GM18499 (cell line): ENCODE data around the gene RBPJL.

Source experiments
- ATAC-seq: cut with Tn5 transposase; IDR thresholded peaks from one replicate; pipeline ENCODE4 v1.9.1; 2021; ENCODE audit warnings: moderate number of reproducible peaks; ENCODE audit not compliant: insufficient read depth, unreplicated experiment

Gene RBPJL, protein sequence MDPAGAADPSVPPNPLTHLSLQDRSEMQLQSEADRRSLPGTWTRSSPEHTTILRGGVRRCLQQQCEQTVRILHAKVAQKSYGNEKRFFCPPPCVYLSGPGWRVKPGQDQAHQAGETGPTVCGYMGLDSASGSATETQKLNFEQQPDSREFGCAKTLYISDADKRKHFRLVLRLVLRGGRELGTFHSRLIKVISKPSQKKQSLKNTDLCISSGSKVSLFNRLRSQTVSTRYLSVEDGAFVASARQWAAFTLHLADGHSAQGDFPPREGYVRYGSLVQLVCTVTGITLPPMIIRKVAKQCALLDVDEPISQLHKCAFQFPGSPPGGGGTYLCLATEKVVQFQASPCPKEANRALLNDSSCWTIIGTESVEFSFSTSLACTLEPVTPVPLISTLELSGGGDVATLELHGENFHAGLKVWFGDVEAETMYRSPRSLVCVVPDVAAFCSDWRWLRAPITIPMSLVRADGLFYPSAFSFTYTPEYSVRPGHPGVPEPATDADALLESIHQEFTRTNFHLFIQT

DNA sequence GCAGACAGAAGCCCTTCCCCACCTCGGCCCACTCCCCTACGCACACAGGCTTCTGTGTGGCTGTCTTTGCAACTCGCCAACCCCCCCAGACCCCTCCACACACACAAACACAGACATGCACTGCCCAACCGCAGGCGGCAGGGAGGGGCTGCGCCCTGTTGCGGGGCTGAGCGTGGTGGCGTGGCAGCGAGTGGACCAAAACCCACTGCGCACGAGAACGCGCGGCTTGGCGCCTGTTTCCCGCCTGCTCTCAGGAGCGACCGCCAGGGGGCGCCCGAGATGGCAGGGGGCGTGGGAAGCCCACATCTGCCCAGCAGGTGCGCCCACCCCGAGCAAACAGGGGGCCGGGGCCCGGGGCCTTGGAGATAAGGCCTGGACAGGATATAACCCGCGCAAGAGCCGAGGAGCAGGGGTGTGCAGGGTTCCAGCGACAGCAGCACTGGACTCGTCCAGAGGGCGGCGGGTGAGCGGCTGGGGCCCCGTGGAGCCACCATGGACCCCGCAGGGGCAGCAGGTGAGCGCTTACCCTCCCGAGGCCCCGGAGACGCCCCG, at the start of gene RBPJL:
RBPJL (plus strand) TSS at position 410 of the 552 bp plus-strand sequence; CDS start at position 493, 83 bp downstream.
- ATAC-seq: no peak

DNA sequence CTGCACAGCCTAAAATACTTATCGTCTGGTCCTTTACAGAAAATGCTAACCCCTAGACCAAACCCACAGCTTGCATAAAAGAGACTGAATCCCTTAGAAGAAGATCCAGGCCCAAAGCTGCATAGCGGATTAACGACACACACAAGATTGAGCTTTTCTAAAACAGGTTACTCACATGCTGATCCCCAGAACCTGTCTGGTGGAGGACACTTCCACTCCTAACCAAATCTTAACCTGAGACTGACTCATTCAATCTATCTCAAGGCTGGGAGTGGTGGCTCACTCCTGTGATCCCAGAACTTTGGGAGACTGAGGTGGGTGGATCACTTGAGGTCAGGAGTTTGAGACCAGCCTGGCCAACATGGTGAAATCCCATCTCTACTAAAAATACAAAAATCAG, 49.5 kb upstream of the RBPJL start:
- ATAC-seq: no peak

DNA sequence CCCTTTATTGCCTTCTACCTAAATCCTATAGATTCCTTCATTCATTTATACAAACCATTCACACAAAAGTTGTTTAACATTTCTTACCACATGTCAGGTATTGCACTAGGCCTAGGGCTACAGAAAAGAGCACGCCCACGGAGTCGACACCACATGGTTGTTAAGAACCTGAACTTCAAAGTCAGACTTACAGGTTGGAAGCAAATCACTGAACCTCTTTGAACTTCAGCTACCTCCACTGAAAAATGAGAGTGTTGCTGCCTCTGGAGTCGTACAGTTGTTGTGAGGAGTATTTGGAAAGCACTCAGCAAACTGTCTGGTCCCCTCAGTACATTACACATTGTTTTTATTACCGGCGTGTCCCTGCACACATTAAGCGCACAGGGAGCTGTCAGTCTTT, 48.9 kb upstream of the RBPJL start:
- no peak for ATAC-seq

DNA sequence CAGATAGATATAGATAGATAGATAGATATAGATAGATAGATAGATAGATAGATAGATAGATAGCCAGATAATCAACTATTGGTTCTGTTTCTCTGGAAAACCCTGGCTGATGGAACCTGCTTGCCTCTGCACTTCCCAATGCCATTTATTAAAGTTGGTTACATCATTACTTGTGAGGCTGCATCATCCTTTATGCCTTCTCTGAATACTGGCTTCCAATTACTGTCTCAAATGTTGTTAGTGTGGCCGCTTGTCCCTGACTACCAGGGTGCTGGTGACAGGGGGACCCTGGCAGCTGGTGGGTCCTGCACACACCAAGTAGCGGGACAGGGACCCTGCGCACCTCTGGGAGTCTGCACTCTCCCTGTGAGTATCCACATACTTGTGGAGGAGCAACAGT, 48.4 kb upstream of the RBPJL start:
- no peak for ATAC-seq

DNA sequence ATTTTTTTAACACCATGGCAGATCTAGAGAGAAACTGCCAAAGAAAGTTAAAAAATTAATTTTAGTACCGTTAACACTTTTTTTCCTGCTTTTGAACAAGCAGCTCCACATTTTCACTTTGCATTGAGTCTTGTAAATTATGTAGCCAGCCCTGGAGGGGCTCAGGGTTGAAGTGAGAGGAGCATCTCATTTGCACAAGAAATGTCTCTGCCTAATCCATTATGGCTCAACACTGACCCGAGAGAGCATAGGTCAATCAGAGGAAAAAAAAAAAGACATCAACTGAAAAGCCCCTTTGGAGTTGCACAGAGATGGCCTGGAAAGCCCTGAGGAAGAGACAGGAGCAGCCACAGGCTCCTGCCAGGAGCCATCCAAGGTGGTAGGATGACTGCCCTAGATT, 48.0 kb upstream of the RBPJL start:
- ATAC-seq: no peak

DNA sequence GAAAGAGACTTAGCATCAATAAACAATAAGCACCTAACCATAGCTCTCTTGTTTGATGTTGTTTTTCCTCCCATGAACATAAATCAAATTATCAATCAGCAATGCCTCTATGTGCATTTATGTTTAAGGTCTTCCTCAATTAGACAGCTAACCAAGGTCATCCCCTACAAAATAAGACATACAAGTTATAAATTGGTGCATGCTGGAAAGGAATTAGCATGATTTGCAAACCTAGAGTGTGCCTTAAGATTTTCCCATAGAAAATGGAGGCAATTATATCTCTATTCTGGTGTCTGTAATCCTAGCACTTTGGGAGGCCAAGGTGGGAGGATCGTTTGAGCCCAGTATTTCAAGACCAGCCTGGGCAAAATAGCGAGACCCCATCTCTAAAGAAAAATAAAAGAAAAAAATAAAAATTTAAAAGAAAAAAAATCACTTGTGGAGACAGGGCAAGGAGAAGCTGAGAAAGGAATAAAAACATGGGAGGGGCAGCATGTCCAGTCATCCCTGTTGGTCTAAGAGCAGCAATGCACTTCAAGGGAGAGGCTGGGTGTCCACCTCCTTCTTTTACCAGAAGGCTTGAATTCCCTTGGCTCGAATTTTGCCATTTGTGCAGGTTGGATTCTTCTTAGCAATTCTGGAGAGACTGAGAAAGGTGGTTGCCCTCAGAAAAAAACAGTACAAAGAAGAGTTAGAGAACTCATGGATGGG, 42.9 kb upstream of the RBPJL start:
- ATAC-seq: no peak

DNA sequence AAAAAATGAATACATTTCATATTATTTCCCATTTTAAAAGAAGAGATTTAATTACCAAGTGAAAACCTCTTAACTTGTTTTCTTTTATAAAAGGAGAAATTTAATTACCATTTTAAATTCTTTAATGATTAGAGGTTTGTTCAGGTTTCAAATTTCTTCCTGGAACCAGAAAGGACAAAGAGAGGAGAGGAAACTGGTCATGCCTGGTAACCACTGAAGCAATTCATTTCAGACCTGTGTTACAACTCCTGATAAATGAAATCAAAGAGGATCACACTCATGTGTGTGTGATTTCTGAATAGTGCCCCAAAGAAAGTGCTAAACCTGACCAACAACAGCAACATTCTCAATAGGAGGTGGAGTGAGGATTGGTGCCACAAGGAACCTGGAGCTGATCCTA, 39.7 kb upstream of the RBPJL start:
- ATAC-seq: no peak

DNA sequence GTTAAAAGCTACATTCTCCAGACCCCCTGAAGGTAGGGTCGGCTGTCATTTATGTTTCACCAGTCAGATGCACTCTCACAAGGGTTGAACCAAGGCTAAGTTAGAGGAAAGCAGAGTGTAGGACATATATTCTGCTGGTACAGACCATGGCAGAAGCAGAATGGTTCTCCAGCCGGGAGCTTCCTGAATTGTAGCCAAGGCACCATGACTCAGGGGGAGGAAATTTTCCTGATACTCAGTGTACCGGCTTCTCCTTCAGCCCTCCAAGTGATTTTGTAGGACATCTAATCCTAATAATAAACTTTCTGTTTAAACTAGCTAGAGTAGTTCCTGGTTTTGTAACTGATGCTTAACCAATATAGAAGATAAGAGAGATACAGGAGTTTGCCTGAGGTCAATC, 38.1 kb upstream of the RBPJL start:
- ATAC-seq: no peak

DNA sequence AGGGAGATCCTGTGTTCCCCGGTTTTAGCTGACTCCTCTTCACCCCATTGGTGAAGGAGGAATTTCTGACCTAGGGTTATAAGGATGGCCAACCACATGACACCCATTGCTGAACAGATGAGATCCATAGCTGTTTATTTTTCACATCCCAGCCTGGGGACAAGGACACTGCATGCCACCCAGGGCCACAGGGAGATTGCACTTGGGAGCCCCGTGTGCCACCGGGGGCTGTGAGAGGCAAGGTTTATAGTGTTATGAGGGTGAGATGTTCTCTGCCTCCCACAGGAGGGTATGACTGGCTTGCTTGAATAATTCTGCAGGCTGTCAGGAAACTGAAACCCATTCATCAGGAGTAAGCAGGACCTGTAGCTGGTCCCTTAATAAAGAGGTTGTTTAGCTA, 37.6 kb upstream of the RBPJL start:
- no peak for ATAC-seq

DNA sequence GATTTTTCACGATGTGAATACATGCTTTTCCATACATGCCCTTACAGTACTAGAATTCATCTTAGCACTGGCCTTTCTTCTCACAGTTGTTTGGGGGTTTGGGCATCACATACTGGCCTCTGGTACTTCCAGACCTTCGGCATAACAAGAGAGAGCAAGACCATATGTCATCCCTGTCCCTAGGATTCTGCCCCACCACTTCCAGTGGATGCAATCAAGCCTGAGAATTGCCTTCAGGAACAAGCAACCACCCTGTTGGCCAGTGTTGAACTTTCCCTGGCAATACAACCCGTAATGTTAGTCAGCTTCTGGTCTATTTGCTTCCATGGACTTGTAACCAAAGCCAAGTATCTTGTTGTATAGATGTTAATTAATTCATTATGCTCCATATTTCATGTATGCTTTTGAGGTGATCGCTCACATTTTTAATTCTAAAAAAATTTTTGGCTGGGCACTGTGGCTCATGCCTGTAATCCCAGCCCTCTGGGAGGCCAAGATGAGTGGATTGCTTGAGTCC, 36.8 kb upstream of the RBPJL start:
- ATAC-seq: no peak

DNA sequence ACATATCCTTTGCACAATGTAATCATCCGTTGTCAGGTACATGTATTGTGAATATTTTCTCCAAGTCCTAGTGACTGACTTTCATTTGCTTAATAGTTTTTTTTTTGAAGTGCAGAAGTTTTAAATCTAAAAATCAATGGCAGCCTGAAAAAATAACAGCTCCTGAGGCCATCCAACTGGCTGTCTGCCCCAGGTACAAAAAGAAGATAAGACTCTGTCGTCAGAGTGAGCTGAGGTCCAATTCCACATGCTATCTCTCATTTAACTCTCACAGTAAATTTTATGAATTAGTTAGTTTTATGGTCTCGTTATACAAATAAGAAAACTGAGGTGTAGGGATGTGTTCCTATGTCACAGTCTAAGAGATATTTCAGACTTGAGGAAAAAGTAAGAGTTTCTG, 31.3 kb upstream of the RBPJL start:
- ATAC-seq: no peak

DNA sequence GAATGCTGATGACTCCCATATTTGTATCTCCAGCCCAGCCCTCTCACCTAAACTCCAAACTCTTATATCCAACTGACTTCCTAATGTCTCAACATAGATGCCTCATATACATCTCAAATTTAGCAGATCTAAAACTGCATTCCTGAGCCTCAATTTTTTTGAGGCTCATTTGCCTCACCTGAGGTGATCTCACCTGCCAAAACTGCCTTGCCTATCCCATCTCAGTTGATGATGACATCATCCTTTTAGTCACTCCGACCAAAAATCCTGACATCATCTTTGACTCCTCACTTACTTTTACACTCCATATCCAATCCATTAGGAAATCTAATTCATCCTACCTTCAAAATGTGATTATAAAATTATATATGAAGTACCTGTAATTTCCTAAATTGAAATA, 26.6 kb upstream of the RBPJL start:
- no peak for ATAC-seq

DNA sequence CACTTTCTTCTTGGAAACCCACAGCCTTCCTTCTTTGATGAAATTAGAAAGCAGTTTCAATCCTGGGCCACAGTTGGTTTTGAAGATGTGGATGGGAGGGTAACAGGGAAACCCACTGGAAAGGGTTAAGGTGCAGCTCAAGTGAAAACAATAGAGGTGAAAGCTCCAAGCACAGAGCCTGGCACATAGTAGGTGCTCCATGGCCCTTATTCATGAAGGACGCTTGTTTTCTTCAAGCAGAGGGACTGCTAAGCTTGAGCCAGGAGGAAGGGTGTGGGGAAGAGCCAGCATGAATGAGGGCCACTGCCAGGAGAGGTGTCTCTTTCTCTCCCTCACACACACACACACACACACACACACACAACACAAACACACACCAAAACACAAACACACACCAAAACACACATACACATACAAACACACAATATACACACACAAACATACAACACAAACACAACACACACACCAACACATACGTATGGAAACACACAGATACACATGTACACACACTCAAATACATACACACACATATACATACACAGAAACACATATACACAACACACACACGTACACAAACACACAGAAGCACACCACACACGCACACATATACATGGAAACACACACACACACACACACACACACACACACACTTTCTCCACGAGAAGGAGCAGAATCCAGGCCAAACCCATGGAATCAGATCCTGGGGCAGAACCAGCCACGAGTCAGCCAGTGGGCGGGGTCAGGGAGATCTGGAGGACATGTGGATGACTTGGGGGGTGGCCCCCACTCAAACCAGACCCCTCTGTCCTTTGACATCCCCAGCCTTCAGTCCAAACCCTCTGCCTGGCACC, 23.7 kb upstream of the RBPJL start:
- no peak for ATAC-seq

DNA sequence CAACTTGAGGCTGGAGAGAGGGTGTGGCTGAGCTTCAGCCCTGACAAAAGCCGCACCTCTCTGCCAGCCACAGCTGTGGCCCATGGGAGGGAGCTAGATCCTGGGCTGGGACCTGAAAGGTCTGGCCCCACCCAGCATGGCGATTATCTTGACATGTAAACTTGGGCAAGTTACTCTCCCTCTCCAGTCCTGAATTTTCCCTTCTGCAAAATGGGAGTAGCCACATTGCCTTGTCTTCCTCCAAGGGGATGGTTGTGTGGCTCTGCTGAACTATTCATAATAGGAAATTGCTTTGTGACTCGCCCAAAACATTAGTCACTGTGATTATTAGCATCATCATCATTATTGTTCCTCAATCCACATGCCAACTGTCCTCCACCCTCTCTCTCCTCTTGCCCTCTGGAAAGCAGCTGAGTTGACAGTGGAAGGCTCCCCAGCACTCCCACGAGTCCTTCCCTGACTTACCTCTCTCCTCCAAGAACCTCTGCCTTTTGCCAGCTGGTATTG, 23.0 kb upstream of the RBPJL start:
- no peak for ATAC-seq

DNA sequence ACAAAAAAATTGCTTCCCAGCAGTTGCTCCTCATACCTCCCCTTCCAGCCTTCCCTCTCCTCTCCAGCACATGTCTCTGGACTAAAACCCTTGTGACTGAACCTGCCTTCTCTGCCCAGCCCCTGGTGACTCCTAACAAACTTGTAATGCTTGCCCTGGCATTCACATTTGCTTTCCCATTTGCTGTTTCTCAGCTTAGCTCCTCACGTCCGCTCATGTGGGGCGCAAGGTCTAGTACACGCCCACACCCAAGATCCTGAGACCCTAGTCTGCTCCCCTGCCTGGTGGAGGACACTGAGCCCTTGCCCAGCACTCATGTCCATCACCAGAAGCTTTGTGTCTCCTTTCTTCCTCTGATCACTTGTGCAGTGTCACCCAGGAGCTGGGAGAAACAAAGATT, 18.3 kb upstream of the RBPJL start:
- ATAC-seq: no peak

DNA sequence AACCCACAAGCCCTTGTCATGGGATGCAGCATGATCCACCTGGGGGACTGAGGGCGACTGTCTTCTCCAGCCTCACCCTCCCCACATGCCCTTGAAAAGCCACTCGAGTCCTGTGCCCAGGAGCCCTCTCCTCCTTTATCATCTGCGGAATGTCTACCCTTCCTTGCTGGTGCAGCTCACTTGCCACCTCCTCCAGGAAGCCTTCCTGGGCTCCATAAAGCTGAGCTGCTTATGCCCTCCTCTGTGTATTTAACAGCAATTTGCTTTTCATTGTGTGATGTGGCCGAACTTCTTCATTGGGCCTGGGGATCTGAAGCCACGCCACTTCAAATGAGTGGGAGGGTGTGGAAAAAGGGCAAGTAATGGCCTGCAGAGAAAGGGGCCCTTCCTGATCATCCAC, 17.8 kb upstream of the RBPJL start:
- no peak for ATAC-seq

DNA sequence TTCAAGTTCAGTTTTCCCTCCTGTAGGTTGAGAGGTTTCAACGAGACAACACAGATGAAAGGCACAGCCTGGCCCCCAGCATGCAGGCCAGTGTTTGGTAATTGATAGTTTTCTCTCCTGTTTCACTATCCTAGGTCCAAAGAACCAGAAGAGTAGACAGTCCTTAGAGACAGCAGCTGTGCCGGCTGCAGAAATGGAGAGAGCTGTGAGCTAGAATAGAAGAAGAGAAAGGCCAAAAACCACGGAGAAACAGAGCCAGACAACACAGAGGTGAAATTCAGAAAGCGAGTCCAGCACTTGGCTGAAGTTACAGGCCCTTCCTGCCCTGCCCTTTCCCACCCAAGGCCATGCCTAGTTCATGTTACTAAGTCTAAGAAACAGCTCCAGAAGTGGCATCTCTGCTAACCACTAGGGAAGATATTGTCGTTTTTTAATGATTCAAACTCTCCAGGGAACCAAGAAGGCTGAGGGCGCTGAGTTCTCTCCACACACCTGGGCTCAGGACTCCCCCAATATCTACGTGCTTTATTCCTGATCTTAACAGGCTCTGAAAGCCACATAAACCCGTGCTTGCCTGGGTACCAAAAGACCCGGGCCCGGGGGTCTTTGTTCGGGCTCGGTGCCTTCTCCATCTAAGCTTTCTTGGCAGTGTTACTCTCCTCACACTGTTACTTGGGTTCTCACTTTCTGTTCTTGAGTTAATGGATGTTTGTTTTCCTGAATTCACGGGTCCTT, 16.5 kb upstream of the RBPJL start:
- ATAC-seq: no peak

DNA sequence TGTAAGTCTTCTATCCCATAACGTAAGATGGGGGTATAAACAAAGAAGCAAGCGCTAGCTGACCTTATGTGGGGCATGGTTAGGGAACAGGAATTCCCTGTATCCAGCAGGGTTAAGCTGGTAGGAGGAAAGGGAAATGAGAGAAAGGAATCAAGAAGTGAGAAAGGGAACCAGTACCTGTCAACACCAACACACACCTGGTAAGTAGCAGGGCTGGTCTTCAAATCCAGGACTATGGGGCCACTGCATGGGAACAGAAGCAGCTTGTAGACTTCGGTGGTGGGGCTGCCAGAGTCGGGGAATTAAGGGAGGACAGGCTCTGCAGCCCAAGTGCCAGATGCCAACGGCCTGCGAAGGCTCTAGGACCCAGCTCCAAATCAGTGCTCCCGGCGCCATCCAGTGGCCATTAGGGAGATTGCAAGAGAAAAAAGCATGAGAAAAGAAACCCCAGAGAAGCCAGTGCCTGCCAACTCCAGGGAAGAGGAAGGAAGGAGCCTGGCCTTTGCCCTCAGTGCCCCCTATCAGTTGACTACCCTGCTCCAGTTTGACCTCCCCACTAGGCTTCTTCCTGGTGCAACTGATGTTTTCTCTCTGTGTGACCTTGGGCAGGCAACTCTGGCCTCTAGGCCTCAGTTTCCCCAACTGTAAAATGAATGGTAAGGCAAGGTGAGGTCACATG, 15.8 kb upstream of the RBPJL start:
- ATAC-seq: no peak

DNA sequence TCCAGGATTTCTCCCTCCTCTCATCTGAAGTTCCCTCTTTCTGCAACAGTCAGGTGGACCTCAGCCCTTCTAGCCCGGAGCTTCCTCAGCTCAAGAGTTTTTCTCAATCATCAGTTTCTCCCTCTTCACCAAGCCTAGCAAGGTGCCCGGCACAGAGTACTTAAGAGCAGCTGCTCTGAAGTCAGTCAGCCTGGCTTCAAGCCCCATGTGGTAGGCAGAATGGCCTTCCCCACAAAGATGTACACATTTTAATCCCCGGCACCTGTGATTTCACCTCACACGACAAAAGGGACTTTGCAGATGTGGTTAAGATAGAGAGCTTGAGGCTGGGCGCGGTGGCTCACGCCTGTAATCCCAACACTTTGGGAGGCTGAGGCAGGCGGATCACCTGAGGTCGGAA, 15.1 kb upstream of the RBPJL start:
- ATAC-seq: no peak
